HepG2 (cell line): ENCODE measurements around the gene MLLT10.

Source experiments
- HOXA3 ChIP-seq: sonication (generic); formaldehyde crosslinking; IDR thresholded peaks from 2 replicates; pipeline ENCODE4 v1.5.0; 2020; ENCODE audit warnings: missing genetic modification reagents
- POLR2A ChIP-seq, 2 experiments: IDR thresholded peaks; 2 replicates each; pipeline ENCODE4 v1.6.1; 2011; ENCODE audit warnings: low read depth in 2 of 2, low read length in 2 of 2, mild to moderate bottlenecking in 1 of 2, moderate library complexity in 1 of 2; ENCODE audit not compliant: insufficient read depth in 1 of 2
- POLR2AphosphoS5 ChIP-seq: IDR thresholded peaks from 2 replicates; pipeline ENCODE4 v1.6.1; 2012; ENCODE audit warnings: low read depth, low read length
- SALL2 ChIP-seq: sonication (generic); formaldehyde crosslinking; IDR thresholded peaks from 2 replicates; pipeline ENCODE4 v1.8.1; 2023; ENCODE audit warnings: mild to moderate bottlenecking, missing genetic modification reagents, inconsistent platforms

DNA sequence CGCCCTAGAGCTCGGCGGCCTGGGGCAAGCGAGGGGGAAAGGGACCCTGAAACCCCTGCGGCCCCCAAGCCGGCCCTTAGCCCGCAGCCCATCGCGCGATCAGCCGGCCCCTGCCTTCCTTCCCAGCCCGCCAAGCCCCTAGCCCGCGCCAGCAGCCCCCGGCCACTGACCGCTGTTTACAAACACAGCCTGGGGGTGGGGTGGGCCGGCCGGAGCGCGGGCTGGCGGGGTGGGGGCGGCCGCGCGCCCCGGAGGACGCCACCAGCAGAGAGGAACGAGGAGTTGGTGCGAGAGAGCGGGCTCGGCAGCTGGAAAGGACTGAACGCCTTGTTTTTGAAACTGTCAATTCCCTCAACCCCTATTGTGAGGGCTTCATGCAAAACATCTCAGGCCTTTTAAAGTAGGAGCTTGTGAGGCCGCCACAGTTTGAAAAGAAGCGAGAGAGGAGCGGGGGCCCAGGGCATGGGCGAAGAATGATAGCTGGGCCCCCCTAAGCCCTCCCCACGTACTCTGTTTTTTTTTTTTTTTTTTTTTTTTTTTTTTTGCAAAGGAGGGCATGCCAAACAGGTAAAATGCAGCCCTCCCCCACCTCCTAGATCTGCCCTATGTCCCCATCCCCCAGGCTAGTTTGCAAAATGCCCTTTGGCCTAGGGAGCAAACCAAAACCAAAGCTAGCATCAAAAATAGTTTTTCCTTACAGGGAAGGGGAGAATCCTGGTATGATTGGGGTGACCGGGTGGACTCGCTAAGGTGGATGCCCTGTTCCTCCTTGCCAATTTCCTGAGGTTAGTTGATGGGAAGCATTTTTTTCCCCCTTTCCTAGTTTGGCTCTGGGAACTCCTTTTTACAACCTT, 23.6 kb upstream of the MLLT10 start:
- TF ChIP-seq POLR2A (IDR thresholded peaks at IDR 0.05; ENCODE audit: insufficient read depth in 1 of 2, low read depth in 2 of 2, low read length in 2 of 2) (no peak), HOXA3 (no peak), SALL2 (CRISPR knock-in tag) (no peak), POLR2AphosphoS5 (no peak)
